HG03378 (cell line): ENCODE data around the gene PUS10.
"Not testable (repeated sequence)": the region's sequence is repeated elsewhere in the genome, so short reads cannot be mapped to it uniquely, and the experiment has no call there.

ENCODE experiments used
- ATAC-seq: cut with Tn5 transposase; IDR thresholded peaks from one replicate; pipeline ENCODE4 v1.9.1; 2021; ENCODE audit warnings: mild to moderate bottlenecking, moderate library complexity; ENCODE audit not compliant: unreplicated experiment

The PUS10 gene, protein sequence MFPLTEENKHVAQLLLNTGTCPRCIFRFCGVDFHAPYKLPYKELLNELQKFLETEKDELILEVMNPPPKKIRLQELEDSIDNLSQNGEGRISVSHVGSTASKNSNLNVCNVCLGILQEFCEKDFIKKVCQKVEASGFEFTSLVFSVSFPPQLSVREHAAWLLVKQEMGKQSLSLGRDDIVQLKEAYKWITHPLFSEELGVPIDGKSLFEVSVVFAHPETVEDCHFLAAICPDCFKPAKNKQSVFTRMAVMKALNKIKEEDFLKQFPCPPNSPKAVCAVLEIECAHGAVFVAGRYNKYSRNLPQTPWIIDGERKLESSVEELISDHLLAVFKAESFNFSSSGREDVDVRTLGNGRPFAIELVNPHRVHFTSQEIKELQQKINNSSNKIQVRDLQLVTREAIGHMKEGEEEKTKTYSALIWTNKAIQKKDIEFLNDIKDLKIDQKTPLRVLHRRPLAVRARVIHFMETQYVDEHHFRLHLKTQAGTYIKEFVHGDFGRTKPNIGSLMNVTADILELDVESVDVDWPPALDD

GRCh38 chr2:61017556-61018317 lies at the start of gene PUS10, which contains the start of gene PEX13:
Gene PUS10, minus strand, starts transcription at chr2:61018255. Its CDS starts 6,365 bp downstream, at chr2:61011890.
Gene PEX13, plus strand, starts transcription at chr2:61017720. Its CDS starts 40 bp downstream, at chr2:61017760.
- peak; percentile 58 for ATAC-seq

DNA sequence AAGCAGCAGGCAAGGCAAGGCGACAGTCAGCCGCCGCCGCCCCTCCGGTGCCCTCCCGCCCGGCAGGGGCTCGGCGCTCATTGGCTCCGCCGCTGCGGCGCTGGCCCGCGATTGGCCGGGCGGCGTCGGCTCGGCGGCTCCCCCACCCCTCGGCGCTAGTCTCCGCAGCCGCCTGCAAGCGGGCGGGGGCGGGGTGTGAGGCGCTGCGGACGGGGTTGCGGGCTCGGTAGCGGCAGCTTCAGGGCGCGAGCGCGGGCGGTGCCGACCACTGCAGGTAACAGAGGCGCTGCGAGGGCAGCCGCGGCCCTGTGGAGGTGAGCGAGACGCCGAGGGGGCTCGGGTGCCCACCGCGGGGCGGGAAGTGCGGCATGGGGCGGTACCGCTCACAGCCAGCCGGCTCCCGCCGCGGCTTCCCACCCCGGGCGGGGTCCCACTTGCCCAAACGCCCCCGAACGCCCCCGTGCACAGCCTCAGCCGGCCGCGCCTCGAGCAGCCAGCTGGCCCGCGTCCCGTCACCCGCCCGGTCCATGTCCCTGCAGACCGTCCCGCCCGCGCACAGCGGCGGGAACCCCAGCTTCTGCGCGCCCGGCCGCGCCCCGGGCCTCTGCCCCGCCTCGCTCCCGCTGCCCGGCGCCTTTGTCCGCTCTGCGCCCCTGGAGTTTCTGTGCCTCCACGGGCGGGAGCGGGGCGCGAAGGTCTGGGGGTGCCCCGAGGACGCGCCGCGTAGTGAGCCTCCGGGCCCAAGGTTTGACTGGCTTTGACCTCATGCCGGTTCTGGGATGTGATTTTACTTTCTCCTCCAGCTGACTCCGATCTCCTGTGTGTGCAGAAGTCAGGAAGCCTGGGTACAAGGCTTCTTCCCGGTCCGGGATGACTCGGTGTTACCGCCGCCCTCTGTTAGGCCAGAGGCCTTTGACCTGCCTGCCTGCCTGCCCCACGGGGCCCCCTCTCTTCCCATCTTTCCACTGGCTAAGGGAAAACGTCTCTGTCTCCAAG lies 48.0 kb upstream of the PUS10 start, which contains the start of gene SANBR:
Gene SANBR (plus strand): TSS at position 158 of the 996 bp plus-strand sequence. CDS start 4,480 bp downstream, outside the sequence.
- ATAC-seq = peak; percentile 86

GRCh38 chr2:61059382-61059781 lies 41.3 kb upstream of the PUS10 start:
- ATAC-seq = no peak

DNA sequence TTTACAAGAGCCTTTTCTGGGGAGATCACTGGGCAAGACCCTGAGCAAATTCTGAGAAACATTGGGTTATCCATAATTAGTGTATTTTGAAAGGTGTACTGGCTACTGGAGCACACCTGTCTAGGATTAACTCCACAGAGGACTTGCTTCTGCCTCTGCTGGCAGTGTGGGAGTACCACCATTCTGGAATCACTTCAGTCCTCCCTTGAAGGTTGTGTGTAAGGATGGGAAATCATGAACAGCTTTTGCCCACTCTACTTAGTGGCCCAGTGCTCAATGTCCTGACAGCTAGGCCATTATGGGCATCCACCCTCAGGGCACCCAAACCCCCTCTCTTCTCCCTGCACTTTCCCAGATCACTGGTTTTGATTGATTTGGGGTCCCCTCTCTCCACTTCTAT lies 39.5 kb upstream of the PUS10 start:
- ATAC-seq = no peak

DNA sequence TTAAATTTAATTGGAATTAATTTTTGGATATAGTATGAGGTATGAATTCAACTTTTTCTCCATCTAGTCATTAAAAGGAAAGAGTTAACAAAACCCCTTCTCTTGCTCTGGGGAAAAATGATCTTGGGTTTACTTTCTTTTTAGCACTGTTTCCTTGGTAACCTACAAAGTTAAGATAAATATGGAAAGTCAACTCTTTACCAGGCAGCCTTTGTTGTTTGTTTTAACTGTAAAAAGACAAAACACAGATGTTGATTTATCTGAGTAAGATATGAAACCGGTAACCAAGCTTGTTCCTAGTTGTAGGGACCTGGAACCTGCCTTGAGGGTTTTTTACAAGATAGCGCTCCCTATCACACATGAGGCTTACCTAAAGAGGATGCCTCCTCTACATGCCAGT lies 37.5 kb upstream of the PUS10 start:
- no peak for ATAC-seq

DNA sequence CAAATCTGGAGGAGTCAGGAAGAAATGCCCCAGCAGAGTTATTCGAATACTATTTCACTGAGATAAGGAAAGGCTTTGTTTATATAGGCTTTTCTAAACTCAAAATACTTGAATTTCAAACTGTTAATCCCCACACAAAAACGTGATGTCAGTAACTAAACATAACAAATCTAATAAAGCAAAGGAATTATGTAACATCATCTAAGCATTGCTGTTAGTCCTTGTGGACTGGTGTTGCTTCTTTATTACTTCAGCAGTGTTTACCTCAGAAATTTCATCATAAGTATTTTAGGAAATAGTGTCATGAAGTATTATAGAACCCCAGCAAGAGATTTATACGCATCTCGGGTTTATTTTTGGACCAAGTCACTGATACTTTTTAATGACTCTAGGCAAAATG lies 27.9 kb upstream of the PUS10 start:
- no peak for ATAC-seq

DNA sequence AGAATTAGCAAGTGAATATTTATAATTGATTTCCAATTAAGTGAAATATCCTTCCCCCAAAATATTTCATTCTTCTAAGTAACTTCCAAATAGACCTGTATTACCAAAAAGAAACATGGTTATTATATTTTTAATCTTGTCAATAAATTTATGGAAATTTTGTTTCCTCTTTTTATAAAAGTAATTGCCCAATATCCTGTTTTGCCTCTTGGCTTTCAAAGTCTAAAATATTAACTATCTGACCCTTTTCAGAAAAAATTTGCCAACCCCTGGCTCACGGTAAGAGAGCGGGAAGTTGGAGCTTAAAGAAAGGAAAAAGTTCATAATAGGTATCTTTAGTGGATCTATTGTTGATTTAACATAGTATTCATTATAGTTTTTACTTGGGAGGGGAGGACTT lies 27.2 kb upstream of the PUS10 start:
- ATAC-seq = no peak

GRCh38 chr2:61044636-61045035 lies 26.6 kb upstream of the PUS10 start:
- no peak for ATAC-seq

- no peak for ATAC-seq
Observed at GRCh38 chr2:61042807-61043206, 24.8 kb upstream of the PUS10 start.

DNA sequence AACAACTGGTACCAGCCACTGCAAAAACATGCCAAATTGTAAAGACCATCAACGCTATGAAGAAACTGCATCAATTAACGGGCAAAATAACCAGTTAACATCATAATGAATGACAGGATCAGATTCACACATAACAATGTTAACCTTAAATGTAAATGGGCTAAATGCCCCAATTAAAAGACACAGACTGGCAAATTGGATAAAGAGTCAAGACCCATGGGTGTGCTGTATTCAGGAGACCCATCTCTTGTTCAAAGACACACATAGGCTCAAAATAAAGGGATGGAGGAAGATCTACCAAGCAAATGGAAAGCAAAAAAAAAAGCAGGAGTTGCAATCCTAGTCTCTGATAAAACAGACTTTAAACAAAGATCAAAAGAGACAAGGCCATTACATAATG lies 18.6 kb upstream of the PUS10 start:
- ATAC-seq = not testable (repeated sequence)

DNA sequence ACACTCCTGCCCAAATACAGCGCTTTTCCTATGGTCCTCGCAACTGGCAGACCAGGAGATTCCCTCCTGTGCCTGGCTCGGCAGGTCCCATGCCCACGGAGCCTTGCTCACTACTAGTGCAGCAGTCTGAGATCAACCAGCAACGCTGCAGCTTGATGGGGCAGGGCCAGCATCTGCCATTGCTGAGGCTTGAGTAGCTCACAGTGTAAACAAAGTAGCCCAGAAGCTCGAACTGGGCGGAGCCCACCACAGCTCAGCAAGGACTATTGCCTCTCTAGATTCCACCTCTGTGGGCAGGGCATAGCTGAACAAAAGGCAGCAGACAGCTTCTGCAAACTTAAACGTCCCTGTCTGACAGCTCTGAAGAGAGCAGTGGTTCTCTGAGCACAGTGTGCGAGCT lies 16.5 kb upstream of the PUS10 start:
- not testable (repeated sequence) for ATAC-seq

GRCh38 chr2:61029533-61029932 lies 11.5 kb upstream of the PUS10 start:
- no peak for ATAC-seq

GRCh38 chr2:61023670-61024069 lies 5.6 kb upstream of the PUS10 start:
- ATAC-seq = no peak

DNA sequence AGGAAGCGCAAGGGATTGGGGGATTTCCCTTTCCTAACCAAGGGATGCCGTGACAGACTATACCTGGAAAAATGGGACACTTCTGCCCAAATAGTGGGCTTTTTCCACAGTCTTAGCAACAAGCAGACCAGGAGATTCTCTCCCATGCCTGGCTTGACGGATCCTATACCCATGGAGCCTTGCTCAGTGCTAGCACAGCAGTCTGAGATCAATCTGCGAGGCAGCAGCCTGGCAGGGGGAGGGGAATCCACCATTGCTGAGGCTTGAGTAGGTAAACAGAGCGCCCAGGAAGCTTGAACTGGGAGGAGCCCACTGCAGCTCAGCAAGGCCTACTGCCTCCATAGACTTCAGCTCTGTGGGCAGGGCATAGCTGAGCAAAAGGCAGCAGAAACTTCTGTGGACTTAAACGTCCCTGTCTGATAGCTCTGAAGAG lies 3.2 kb upstream of the PUS10 start:
- no peak for ATAC-seq

DNA sequence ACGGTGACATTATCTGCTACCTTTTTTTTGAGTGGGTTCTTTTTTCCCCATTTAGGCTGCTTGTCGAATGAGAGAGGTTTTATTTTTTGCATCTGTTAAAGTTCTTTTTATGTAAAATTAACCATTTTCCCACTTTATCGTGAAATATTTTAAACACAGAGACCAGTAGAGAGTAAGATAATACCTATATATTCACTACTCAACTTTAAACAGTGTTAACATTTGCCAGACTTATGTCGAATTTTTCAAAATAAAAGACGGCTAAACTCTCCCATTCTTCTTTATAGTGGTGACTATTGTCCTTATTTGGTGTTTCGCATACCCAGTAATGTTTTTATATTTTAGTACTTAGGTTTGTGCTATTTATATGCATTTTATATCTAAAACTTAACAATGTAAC lies 743 bp upstream of the PUS10 start:
- ATAC-seq = no peak

DNA sequence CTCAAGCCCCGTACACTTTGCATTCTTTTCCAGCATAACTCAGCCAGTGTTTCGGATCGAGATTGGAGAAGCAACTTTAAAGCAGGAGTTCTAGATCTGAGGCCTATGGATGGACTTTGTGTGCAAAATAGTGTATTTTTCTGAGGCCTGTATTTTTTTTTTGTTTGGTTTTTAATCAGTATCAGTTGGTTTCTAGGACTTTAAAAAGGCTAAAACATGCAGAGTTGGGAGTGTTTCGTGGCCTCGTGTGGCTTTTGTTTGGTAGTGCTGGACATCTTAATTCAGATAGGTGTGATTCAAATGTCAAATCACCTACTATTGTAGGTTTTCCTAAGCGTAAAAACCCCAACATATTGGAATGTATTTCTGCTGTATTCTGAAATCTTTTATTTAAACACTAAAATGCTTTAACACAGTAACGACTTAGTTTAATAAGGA lies 282 bp upstream of the PUS10 start:
- ATAC-seq = peak; percentile 7

DNA sequence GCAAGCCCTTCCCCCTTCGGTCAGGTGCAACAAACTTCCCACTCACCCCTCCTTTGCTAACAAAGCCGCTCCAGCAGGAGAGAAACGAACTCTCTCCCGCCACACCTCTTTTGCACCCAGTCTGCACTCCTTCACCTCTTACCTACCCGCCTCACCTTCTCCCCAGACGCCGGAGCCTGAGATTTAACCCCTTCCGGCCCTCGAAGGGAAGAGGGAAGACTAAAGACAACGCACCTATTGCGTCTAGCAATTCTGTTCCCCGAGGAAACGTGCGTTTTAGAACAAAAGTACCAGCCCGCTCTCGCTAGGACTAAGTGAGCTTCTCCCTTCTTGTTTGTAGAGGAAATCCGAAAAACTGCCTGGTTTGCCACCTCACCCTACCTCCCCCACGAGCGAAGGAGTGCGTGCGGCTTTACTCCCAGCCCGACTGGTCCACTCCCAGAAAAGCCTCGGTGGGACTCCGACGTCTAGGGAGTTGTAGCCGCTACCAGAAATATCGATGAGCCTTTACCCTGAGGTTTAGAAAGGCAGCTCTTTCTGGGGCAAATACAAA lies 976 bp downstream of the PUS10 start:
- peak; percentile 57 for ATAC-seq

GRCh38 chr2:61016392-61017002 lies 1.6 kb downstream of the PUS10 start:
- ATAC-seq = peak; percentile 10

DNA sequence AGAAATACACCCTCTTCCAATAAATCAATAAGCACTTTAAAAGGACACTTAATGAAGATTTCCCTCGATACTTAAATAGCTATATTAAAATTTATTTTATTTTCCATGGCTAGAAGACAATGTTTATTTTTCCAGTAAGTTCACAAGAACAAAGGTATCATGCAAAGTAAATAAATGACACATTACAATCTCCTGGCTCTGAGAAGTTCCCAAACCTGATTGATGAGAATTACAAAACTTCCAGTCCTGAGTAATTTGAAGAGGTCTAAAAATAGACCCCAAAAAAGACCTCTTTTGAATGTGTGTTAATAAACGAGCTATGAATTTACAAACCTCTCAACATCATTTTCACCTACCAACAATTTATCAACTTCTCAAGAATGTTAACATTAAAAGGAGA lies 2.1 kb downstream of the PUS10 start:
- no peak for ATAC-seq

DNA sequence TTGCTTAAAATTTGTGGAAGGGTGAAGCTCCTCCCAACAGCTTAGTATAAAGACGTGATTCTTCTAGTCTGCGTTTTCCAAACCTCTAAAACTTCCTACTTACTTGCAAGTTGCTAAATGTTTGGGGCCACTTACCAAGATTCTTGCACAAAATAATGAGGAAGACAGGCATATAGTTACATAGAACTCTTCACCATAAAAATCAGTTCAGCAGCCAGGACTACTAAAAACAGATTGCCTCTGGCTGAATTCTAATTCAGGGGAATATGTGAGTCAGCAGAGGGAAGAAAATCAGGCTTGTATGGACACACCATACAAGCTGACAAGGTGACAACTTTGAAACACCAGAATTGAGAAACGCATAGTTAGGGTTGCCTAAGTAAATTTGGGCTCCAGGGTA lies 3.3 kb downstream of the PUS10 start:
- no peak for ATAC-seq
